ENCODE results near the gene PNPLA1.

The PNPLA1 gene

DNA sequence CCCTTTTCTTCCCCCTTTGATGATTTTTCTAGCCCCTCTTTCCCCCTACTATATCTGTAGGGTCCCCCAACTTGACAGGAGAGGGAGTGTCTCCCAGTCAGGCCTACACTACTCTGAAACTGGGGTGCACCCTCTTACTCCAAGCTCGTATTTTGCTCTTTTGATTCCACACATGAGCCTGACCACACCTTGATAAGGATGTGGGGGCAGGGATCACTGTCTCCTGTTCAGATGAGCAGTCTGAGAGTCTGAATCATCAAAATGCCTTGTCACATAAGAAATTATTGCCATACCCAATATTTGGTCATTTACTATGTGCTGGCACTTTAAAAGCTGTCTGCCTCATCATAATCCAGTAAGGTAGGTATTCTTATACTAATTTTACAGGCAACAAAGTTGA is 15.9 kb downstream of the PNPLA1 start:
- DNase-seq: no peak

DNA sequence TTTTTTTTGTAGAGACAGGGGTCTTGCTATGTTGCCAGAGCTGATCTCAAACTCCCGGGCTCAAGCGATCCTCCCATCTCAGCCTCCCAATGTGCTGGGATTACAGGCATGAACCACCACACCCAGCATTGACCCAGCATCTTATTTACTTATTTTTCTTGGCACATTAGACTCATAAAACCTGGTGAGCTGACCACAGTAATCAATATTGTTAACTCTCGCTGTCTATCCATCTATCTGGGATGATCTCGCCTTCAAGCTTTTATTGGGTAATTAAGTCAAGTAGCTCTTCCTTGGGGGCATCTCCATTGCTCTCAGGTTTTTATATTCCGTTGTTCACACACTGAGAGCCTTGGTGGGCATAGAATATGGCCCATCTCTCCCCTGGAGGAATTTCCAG is 17.0 kb downstream of the PNPLA1 start:
- DNase-seq: no peak

DNA sequence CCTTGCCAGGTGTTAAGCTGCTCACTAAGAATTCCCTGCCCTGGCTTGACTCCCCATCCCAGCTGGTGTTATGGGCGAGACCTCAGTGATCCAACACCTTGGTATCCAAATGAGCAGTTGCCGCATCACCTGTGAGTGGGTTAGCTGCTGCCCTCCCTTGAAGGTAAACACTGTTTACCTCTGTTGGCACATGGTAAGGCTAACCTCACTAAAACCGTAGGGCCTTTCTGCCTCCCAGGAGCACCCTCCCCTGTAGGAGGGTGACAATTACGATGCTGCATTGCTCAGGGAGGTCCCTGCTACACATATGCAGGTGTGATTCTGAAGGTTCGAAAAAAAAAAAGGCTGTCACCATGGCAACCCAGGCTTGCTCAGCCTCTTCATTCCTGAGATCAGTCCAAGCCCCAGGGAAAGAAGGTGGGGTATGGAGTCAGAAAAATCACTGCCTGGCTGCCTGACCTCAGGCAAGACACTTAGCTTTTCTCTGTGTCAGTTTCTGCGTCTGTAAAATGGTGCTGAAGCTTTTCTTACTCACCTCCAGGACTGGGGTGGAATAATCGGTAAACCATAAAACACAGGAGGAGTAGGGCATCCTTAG is 19.5 kb downstream of the PNPLA1 start:
- DNase-seq: no peak

DNA sequence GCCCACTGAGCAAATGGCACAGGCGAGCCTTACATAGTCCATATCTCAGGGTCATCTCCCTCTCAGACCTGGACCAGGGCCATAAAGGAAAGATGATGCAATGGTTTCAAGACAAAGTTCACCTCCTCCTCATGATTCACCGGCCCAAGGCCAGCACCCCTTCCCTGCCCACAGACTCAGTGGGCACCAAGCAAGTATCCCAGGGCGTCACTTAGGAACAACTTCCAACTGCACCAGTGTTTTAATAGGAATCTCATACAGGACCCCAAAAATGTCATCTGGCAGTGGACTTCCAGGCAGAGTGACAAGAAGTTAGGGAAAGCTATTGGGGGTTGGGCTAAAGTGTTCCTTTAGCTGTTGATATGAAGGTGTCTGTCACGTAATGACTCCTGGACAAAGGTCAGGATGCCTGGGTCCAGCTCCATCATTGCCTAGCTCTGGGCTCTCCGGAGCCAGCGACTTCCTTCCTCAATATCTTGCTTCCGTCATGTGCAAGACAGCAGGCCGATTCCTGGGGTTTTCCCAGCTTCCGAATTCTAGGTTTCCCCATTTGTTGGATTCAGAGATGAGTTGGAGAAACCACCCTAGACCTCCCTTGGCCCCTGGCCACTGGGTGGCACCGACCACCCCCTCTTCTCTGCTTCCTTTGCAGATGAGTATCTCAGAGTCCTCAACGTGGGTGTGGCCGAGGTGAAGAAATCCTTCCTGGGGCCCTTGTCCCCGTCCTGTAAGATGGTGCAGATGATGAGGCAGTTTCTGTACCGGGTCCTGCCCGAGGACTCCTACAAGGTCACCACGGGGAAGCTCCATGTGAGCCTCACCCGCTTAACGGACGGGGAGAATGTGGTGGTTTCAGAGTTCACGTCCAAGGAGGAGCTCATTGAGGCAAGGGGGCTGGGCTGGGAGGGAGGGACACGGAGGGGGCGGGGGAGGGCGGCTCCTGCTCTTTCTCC is 21.1 kb downstream of the PNPLA1 start:
- DNase-seq: no peak

DNA sequence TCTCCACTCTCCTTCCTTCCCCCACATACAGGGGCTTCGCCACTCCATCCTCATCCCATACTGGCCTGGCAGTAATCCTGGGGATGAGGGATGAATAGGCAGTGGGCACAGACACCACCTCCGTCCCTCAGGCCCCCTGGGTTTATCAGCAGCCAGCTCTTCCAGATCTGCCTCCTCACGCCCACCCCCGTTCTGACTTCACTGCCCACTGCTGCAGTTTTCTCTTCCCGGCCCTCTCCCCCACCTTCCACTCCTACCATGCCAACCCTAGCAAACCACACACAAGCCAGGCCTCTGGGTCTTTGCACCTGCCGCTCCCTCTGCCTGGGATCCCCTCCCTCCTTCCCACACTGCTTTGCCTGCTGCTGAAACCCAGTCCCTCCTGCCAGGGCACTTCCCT is 22.3 kb downstream of the PNPLA1 start:
- DNase-seq: no peak

DNA sequence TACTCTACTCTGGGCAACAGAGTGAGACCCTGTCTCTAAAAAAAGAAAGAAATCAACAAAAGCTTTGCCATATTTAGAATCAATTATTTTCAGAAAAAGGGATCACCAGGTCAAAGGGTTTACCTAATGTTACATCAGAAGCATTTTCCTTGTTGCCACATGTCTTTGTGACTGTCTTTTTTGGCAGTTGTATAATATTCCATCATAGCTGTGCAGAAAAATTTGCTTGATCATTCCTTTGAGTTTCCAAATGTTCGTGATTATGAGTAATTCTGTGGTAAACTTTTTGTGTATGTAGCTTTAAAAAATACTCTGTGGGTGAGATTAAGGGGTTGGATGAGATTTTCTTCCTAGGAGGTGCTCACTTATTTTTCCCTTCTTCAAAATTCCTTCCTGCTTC is 26.4 kb downstream of the PNPLA1 start:
- DNase-seq: no peak

DNA sequence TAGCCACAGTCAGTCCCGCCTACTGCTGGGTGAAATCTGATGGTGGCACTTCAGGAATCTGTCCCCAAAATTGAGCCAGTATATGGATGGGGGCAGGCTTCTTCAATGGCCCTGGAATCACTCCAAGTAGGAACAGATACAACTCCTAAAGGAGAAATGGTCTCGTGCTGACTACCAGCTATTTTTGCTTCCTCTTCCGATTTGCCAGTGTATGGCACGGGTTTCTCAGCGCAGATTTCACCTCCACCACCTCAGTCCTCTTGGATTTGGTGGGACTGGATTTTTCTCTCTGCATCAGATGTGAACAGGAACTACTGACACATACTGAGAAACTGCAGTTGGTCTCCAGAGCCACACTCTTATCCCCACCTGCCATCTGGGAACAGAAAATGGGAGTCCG is 27.2 kb downstream of the PNPLA1 start:
- no peak for DNase-seq

DNA sequence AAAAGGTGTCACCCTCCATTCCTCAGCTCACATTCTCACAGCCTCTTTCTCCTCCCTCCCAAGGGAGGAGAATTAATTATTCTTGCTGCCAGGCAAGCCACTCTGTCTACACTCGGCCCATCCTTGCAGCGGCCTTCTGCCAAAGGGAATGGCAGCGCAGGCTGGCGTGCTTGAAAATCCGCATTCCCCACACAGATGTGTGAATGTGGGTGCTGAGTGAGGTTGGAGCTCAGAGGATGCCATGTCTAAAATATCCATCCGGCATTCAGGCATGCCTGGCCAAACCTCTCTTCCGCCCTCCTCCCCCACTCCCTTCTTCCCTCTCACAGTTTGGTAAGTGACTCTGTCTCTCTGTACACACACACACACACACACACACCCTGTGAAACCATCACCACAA is 27.7 kb downstream of the PNPLA1 start:
- DNase-seq: no peak

DNA sequence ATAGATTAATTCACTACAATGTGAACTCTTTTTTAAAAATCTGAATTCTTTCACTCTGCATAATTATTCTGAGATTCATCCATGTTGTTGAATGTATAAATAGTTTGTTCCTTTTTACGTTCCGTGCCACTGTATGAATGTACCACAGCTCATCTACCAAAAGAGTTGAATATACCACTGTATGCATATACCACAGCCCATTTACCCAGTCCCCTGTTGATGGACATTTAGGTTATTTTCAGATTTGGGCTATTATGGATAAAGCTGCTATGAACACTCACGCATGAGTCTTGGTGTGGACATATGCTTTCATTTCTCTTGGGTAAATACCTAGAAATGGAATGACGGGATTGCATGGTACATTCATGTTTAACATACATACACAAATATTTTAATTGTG is 28.2 kb downstream of the PNPLA1 start:
- DNase-seq: no peak

DNA sequence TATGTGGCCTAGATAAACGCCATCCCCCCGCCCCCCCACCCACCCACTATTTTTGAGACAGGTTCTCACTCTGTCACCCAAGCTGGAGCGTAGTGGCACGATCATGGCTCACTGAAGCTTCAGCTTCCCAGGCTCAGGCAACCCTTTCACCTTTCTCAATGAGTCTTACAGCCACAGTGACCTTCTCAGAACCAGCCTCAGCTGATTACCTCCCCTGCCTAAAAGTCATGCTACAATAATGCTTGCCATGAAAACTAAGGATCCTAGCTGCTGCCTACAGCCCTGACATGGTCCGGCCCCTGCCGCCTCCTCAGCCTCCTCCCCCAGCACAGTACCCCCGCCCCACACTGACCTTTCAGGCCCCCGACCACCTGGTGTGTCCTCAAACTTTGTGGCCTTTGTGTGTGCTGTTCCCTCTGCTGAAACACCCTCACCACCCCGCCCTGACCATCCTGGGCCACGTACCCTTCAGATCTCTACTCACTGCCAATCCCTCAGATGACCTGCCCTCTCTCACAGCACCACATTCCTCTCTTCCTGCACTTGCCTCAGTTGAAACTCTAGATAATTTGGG is 31.3 kb downstream of the PNPLA1 start:
- DNase-seq: no peak

DNA sequence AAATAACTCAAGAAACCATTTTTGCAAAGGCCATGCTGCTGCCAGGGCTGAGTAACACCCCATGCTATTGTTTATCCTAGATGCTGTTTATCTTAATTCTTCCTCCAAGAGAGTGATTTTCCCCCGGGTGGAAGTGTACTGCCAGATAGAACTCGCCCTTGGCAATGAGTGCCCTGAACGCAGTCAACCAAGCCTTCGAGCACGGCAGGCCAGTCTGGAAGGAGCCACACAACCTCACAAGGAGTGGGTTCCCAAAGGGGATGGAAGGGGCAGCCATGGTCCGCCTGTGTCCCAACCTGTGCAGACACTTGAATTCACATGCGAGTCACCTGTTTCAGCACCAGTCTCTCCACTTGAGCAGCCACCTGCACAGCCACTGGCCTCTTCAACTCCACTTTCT is 31.9 kb downstream of the PNPLA1 start:
- DNase-seq: no peak

DNA sequence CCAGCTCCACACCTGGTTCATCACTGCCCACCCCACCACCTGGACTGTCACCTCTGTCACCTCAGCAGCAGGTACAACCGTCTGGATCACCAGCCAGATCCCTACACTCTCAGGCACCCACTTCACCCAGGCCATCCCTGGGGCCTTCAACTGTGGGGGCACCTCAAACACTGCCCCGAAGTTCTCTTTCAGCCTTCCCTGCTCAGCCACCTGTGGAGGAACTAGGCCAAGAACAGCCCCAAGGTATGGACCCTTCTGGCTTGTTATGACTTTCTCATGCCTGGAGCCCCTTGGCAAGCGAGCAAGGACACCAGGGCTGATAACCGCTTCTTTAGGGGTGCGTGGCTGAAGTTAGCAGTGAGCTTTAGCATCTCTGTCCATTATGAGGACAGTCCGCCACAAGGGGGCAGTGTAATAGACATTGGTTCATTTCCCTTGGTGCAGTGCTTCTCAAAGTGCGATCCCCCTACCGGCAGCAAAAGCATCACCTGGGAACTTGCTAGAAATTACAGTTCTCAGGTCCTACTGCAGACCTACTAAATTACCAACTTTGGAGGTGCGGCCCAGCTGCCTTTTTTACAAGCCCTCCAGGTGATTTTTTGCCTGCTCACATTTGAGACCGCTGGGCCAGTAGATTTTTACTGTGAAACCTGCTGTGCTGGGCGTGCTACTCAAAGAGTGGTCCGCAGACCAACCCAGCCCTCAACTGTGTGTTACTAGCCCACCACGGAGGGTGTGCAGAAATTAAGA is 32.5 kb downstream of the PNPLA1 start:
- peak; percentile 93 to 98 for DNase-seq

DNA sequence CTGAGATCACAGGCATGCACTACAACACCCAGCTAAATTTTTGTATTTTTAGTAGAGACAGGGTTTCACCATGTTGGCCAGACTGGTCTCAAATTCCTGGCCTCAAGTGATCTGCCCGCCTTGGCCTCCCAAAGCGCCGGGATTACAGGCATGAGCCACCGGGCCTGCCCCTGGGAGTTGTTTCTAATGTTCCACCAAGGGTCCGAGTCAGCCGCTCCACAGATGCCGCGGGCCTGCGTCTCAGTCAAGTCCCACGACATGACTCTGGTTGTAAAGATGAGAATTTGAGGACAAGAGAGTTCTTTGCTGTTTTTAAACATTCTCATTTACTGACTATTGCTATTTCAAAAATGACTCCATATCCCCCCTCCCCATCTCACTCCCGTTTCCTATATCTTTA is 36.0 kb downstream of the PNPLA1 start:
- DNase-seq: no peak

DNA sequence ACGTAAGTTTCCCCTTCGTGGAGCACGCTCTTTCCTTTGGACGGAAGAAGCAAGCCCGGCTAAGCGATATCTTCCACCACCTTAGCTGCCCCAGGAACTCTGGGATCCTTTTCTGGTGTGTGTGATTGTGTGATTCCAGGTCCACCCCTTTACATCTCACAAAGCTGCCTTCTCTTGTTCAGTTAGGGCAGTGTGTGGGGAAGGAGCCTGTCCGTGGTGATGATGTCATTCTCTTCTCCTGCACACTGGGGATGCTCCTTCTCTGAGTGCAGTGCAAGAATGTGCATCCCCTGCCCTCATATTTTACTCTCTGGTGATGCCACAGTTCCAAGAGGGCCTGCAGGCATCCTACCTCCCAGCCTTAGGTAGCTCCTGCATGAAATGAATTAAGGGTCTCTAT is 36.5 kb downstream of the PNPLA1 start:
- no peak for DNase-seq

DNA sequence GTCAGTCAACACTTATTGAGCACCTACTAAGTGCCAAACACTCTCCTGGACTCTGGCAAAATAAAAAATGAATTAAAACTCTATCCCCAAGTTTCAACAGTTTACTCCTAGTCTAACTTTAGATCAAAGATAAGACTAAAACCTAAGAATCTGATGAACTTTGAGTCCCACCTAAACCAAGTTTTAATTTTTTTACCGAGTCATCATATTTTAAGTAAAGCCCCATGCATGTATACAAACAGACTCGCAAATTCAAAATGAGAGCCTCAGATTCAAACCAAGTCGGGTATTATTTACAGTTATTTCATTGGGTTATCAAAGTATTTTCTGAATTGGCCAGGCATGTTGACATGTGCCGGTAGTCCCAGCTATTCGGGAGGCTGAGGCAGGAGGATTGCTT is 38.7 kb downstream of the PNPLA1 start:
- DNase-seq: no peak

DNA sequence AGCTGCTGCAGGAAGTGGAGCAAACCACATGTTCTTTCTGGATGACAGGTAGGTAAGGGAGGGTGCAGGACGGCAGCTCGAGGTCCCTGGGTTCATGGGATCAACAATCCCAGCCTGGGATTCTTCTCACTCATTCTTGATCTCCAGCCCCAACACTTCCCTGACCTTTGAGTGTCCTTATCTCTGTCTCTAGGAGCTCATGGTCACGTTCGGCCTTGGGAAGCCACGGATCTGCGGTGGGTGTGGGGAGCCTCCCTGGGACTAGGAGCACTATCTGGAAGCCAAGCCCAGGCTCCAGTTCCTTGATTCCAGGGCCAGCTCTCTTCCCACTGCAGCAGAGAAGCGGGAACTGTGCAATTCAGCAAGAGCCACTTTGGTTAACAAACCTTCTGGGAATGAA is 39.3 kb downstream of the PNPLA1 start:
- DNase-seq: no peak

DNA sequence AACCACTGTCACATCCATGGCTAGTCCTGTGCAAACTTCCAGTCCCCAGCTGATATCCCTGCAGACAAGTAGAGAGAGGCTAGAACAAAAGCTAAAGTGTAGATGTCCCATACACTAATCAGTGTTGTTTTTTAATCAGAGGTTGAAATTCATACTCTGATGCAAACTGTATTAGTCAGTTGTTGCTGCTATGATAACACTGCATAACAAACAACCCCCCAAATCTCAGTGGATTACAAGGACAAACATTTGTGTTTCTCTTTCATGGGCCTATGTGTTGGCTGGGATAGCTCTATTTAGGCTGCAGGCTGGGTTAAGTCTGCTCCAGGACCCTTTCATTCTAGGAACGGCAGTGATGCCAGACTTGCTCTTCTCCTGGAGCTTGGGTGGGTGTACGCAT is 40.0 kb downstream of the PNPLA1 start:
- no peak for DNase-seq

DNA sequence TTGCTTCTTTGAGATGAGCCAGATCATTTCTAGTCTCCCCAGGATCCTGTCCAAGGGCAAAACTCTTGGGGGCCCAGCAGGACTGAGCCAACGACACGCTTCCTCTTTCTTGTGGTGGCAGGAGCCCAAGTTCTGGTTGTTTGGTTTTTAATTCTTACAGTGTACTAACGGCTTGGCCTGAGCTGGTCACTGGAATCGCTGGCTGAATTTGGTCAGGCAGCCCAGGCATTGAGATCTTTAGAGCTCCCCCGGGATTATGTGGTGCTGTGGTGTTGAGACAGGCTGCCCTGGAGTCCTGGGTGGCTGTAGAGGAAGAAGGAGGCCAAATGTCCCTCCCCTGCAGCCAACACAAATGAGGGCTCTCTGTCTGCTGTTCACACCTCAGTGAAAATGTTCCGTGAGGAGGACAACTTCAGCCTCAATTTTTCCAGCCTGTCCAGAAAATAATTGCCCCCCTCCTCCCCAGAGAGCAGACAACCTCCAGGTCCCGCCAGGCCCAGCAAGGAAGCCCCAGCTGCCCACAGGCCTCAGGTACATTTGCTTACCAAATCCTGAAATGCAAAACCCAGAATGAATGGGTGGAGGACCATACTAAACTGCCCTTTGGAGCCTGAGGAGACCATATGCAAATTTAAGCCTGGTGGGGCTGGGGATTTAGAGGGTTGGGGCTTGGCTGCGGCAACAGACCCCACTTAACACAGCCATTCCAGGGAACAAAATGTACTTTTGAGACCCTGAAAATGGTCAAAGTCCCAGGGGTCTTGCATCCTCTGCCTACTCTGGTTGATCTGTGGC is 43.2 kb downstream of the PNPLA1 start:
- no peak for DNase-seq

DNA sequence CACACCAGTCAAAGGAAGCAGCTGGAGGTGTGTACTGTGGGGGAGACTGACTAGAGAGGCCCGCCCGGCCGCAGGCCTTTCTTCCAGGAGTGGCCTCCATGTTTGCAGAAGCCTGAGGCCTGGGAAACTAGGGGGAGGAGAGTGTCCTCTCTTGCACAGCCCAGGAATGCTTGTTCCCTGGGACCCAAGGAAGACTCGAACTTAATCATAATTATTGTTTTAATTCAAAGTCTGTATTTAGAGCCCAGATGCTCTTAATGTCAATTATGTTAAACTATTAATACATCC is 43.7 kb downstream of the PNPLA1 start:
- DNase-seq: no peak

DNA sequence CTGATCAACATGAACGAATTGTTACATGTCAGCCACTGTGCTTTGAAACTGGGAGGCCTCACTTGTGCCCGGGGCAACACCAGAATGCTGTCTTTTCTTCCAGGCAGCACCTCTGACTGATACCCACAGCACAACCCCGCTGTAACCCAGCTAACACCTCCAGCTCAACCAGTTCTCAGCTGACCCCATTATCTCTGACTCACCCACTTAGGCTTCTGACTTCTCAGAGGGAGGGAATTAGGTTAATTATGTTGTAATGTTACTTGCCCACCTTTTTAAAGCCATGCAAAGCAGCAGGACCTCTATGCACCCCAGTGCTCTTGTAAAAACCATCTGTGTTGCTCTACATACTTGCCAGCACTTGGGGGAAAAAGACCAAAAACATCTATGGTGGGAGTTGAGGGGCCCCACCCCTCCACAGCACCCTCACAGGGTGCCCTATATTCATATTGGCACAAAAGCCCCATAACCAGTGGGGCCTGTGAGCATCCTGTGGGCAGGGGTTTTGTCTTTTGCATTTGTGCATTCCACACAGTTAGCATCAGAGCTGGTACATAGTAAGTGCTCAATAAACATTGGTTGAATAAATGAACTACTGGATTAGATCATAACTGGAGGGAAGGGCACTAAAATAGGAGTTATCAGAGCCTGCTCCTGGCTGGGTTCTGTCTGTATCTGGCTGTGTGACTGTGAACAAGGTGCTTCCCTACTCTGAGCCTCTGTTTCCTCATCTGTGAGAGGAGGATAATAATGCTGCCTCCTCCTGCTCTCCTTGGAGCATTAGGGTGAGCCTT is 44.6 kb downstream of the PNPLA1 start:
- DNase-seq: no peak

DNA sequence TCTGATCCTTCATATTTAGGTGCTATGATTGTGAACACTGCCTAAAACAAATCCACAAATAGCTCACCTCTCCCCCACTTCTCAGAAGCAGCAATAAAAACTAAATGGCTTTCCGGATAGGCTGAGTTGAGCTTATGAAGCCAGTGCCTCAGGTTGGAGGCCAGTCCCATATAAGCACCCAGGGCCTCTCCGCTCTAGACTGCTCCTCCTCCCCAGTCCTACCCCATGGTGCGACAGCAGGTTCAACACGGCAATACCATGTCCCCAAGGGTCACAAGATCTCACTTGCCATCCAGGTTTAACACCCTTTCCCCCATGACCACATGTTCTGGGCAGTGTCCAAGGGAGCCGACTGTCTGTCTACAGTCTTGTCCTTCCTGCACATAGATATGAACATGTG is 46.1 kb downstream of the PNPLA1 start:
- DNase-seq: no peak

DNA sequence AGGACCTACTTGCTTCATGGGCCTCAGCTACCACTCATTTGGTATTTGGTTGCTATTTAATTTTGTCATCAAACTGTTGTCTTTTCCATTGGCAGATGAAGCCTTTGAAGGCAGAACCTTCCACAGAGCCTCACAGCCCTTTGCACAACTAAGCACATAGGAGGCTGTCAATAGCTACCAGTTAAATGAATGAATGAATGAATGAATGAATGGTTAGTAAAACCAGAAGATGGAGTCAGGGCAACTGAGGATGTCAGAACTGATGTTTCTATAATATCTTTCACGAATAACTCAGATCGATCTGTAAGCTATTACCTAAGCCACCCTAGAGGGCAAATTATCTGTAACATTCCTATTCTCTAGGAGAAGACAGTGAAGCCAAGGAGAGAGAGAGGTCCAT is 47.8 kb downstream of the PNPLA1 start:
- DNase-seq: no peak

All from activated CD4-positive, alpha-beta T cell treated with anti-CD3 and anti-CD28 coated beads for 4 hours (primary cell).